Testis (tissue), 2 donors: Measurements from ENCODE around the gene RNF157.
"Not testable (repeated sequence)": the region's sequence is repeated elsewhere in the genome, so short reads cannot be mapped to it uniquely, and the experiment has no call there.

Source experiments
- POLR2A ChIP-seq: fragments of 450-650 bp; IDR thresholded peaks from one replicate; pipeline ENCODE4 v1.6.1; 2017; ENCODE audit warnings: antibody characterized with exemption, mild to moderate bottlenecking, moderate library complexity
- TF ChIP-seq, protein P1 (sequence below), 3 experiments: fragments of 450-650 bp in 2 of 3; fragments of 200-600 bp in 1 of 3; sonication (generic) in 1 of 3; IDR thresholded peaks; one replicate each; pipeline ENCODE4 v1.5.1; 2016 to 2019; ENCODE audit warnings: antibody characterized with exemption in 3 of 3, mild to moderate bottlenecking in 2 of 3, moderate library complexity in 1 of 3

DNA sequence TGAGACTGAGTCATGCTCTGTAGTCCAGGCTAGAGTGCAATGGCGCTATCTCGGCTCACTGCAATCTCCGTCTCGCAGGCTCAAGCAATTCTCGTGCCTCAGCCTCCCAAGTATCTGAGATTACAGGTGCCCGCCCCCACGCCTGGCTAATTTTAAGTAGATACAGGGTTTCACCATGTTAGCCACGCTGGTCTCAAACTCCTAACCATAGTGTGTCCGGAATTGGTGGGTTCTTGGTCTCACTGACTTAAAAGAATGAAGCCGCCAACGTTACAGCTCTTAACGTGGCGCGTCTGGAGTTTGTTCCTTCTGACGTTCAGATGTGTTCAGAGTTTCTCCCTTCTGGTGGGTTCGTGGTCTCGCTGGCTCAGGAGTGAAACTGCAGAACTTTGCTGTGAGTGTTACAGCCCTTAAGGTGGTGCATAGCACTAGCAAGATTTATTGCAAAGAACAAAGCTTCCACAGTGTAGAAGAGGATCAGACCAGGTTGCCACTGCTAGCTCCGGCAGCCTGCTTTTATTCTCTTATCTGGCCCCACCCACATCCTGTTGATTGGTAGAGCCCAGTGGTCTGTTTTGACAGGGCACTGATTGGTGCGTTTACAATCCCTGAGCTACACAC lies 16.2 kb upstream of the RNF157 start:
- TF ChIP-seq POLR2A: not testable (repeated sequence)
- TF ChIP-seq, protein P1, sequence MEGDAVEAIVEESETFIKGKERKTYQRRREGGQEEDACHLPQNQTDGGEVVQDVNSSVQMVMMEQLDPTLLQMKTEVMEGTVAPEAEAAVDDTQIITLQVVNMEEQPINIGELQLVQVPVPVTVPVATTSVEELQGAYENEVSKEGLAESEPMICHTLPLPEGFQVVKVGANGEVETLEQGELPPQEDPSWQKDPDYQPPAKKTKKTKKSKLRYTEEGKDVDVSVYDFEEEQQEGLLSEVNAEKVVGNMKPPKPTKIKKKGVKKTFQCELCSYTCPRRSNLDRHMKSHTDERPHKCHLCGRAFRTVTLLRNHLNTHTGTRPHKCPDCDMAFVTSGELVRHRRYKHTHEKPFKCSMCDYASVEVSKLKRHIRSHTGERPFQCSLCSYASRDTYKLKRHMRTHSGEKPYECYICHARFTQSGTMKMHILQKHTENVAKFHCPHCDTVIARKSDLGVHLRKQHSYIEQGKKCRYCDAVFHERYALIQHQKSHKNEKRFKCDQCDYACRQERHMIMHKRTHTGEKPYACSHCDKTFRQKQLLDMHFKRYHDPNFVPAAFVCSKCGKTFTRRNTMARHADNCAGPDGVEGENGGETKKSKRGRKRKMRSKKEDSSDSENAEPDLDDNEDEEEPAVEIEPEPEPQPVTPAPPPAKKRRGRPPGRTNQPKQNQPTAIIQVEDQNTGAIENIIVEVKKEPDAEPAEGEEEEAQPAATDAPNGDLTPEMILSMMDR (IDR thresholded peaks at IDR 0.05): not testable (repeated sequence)
